ENCODE measurements around the gene CCNB2.
"Not testable (repeated sequence)": the region's sequence is repeated elsewhere in the genome, so short reads cannot be mapped to it uniquely, and the experiment has no call there.

The CCNB2 gene

DNA sequence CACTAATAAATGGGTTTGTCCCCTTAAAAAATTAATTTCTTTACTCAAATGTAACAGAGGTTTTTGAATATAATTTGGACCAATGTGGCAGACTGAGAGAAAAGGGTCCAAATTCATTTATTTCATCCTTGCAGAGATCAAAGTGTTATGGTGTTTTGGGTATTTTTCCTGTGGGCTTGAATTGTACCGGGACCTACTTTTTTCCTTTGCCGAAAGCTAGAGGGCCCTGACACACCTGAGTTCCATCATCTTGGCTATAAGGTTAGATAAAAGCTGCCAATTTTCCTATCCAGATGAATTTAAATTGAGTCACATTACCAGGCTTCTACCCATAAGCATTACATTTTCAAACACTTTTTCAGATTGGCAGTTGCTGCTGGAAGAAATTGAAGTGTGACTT is 908 bp downstream of the CCNB2 start:
- peak overlapping the region; percentile 95 for H3K9ac ChIP-seq (ENCODE audit: low read depth, low read length)
- H3K27ac ChIP-seq (ENCODE audit: low read depth, low read length): no peak overlapping the region
- H3K36me3 ChIP-seq (ENCODE audit: control insufficient read depth, insufficient read depth, low read length): peaks cover 43% of the 10 kb centered on the region
- no peaks in the 10 kb centered on the region for H3K4me1 ChIP-seq (ENCODE audit: control insufficient read depth, insufficient read depth, low read length)
- peak overlapping the region; percentile 94 for H3K4me3 ChIP-seq (ENCODE audit: low read depth, low read length)
- H3K9me3 ChIP-seq (ENCODE audit: control insufficient read depth, insufficient read depth, low read length): no peaks in the 10 kb centered on the region
- no peaks in the 10 kb centered on the region for H3K27me3 ChIP-seq (ENCODE audit: control insufficient read depth, insufficient read depth, low read length)

DNA sequence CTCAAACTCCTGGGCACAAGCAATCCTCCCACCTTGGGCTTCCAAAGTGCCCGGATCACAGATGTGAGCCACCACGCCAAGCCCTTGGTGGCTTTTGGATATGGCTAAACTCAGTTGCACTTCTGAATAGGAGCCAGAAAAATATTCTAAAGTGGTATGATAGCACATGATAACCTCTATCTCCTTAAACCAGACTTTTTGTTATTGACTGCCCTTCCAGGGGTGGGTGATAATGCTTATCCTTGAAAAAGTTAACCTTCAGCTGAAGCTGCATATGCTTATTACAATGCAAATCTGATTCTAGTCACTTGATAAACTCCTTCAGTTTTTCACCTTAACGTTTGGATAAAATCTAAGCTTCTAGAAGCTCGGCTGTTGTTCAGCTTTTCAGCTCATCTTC is 6.3 kb downstream of the CCNB2 start:
- Histone ChIP-seq H3K9ac (ENCODE audit: low read depth, low read length) (no peak overlapping the region), H3K9me3 (ENCODE audit: control insufficient read depth, insufficient read depth, low read length) (no peaks in the 10 kb centered on the region), H3K4me1 (ENCODE audit: control insufficient read depth, insufficient read depth, low read length) (no peaks in the 10 kb centered on the region), H3K36me3 (ENCODE audit: control insufficient read depth, insufficient read depth, low read length) (peaks cover 90% of the 10 kb centered on the region), H3K27ac (ENCODE audit: low read depth, low read length) (no peak overlapping the region), H3K4me3 (ENCODE audit: low read depth, low read length) (no peak overlapping the region), H3K27me3 (ENCODE audit: control insufficient read depth, insufficient read depth, low read length) (no peaks in the 10 kb centered on the region)

DNA sequence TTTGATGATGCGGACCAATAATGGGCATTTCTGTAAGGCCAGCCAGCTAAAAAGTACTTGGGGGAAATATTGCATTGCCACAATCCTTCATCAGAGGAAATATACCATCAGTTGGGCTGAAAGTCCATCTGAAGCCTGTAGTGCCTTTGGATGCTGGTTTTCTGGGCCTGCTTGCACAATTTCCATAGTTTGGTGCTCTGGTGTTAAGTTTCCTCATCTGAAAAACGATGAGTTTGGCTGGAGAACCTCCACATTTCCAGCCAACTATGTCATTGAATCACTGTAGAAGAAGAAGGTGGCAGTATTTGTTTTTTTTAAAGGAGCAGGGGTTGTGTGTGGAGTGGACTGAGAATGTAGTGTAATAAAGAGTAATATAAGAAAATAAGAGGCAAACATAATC is 10.1 kb downstream of the CCNB2 start:
- H3K27ac ChIP-seq (ENCODE audit: low read depth, low read length): no peak overlapping the region
- H3K4me3 ChIP-seq (ENCODE audit: low read depth, low read length): no peak overlapping the region
- H3K27me3 ChIP-seq (ENCODE audit: control insufficient read depth, insufficient read depth, low read length): no peaks in the 10 kb centered on the region
- no peak overlapping the region for H3K9ac ChIP-seq (ENCODE audit: low read depth, low read length)
- no peaks in the 10 kb centered on the region for H3K4me1 ChIP-seq (ENCODE audit: control insufficient read depth, insufficient read depth, low read length)
- peaks cover 93% of the 10 kb centered on the region for H3K36me3 ChIP-seq (ENCODE audit: control insufficient read depth, insufficient read depth, low read length)
- H3K9me3 ChIP-seq (ENCODE audit: control insufficient read depth, insufficient read depth, low read length): no peaks in the 10 kb centered on the region

DNA sequence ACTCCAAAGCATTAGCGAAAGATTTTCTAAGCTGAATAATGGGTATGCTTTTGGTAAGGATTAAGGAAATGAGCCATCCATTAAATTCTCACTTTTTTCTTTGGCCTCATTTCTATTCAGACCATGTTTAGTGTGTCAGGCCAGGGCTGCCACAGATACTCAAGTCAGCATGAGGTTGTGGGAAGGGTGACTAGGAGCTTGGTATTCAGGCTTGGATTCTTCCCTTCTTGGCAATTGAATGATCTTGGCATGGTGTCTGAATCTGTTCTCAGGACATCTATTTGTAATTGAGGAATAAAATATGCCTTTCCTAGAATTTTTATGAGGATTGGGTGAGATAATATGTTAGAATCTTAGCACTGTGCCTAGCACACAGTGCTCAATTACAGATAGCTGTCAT is 11.2 kb downstream of the CCNB2 start:
- H3K4me3 ChIP-seq (ENCODE audit: low read depth, low read length): no peak overlapping the region
- H3K27me3 ChIP-seq (ENCODE audit: control insufficient read depth, insufficient read depth, low read length): no peaks in the 10 kb centered on the region
- peaks cover 93% of the 10 kb centered on the region for H3K36me3 ChIP-seq (ENCODE audit: control insufficient read depth, insufficient read depth, low read length)
- H3K9ac ChIP-seq (ENCODE audit: low read depth, low read length): no peak overlapping the region
- no peaks in the 10 kb centered on the region for H3K4me1 ChIP-seq (ENCODE audit: control insufficient read depth, insufficient read depth, low read length)
- H3K27ac ChIP-seq (ENCODE audit: low read depth, low read length): no peak overlapping the region
- H3K9me3 ChIP-seq (ENCODE audit: control insufficient read depth, insufficient read depth, low read length): no peaks in the 10 kb centered on the region

DNA sequence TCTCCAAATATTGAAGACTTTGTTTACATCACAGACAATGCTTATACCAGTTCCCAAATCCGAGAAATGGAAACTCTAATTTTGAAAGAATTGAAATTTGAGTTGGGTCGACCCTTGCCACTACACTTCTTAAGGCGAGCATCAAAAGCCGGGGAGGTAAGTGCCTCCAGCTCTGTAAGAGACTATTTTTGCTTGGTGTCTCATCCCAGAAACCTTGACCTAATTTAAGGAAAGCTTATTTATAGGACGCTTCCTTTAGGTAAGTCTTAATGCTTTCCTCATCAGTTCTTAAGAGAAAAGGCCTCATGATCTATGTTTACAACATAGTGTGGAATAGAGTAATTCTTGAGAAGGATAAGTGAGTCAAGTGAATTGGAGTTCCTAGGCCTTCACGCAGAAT is 11.8 kb downstream of the CCNB2 start:
- H3K9ac ChIP-seq (ENCODE audit: low read depth, low read length): no peak overlapping the region
- no peak overlapping the region for H3K4me3 ChIP-seq (ENCODE audit: low read depth, low read length)
- no peaks in the 10 kb centered on the region for H3K27me3 ChIP-seq (ENCODE audit: control insufficient read depth, insufficient read depth, low read length)
- H3K36me3 ChIP-seq (ENCODE audit: control insufficient read depth, insufficient read depth, low read length): peaks cover 88% of the 10 kb centered on the region
- no peaks in the 10 kb centered on the region for H3K9me3 ChIP-seq (ENCODE audit: control insufficient read depth, insufficient read depth, low read length)
- no peak overlapping the region for H3K27ac ChIP-seq (ENCODE audit: low read depth, low read length)
- H3K4me1 ChIP-seq (ENCODE audit: control insufficient read depth, insufficient read depth, low read length): no peaks in the 10 kb centered on the region

DNA sequence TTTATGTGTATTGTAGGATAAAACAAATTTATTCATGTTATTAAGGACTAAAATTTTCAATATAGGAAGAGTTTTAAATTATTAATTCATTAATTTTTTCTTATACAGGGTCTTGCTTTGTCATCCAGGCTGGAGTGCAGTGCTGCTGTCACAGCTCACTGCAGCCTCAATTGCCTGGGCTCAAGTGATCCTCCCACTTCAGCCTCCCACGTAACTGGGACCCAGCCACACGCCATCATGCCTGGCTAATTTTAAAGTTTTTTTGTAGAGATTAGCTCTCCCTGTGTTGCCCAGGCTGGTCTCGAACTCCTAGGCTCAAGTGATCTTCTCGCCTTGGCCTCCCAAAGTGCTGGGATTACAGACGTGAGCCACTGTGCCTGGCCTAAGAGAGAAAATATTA is 14.7 kb downstream of the CCNB2 start:
- no peaks in the 10 kb centered on the region for H3K4me1 ChIP-seq (ENCODE audit: control insufficient read depth, insufficient read depth, low read length)
- no peak overlapping the region for H3K4me3 ChIP-seq (ENCODE audit: low read depth, low read length)
- H3K9ac ChIP-seq (ENCODE audit: low read depth, low read length): no peak overlapping the region
- no peaks in the 10 kb centered on the region for H3K27me3 ChIP-seq (ENCODE audit: control insufficient read depth, insufficient read depth, low read length)
- no peak overlapping the region for H3K27ac ChIP-seq (ENCODE audit: low read depth, low read length)
- peaks cover 88% of the 10 kb centered on the region for H3K36me3 ChIP-seq (ENCODE audit: control insufficient read depth, insufficient read depth, low read length)
- no peaks in the 10 kb centered on the region for H3K9me3 ChIP-seq (ENCODE audit: control insufficient read depth, insufficient read depth, low read length)

DNA sequence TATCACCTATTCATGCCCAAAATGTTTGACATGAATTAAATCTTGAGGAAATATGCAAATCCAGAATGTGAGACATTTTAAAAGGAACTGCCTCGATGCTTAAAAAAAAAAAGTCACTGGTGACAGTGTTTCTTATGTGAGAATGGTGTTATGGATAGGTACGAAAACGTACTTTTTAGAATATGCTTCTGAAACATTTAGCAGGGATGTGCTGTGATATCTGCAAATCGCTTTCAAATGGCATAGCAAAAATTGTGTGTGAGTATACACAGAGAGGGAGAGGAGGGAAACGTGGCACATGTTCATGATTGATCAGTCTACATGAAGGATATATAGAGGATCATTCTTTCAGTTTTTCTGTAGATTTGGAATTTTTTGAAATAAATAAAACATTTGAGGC is 16.0 kb downstream of the CCNB2 start:
- no peak overlapping the region for H3K4me3 ChIP-seq (ENCODE audit: low read depth, low read length)
- H3K27ac ChIP-seq (ENCODE audit: low read depth, low read length): no peak overlapping the region
- H3K27me3 ChIP-seq (ENCODE audit: control insufficient read depth, insufficient read depth, low read length): no peaks in the 10 kb centered on the region
- H3K4me1 ChIP-seq (ENCODE audit: control insufficient read depth, insufficient read depth, low read length): no peaks in the 10 kb centered on the region
- H3K9ac ChIP-seq (ENCODE audit: low read depth, low read length): no peak overlapping the region
- H3K36me3 ChIP-seq (ENCODE audit: control insufficient read depth, insufficient read depth, low read length): peaks cover 88% of the 10 kb centered on the region
- no peaks in the 10 kb centered on the region for H3K9me3 ChIP-seq (ENCODE audit: control insufficient read depth, insufficient read depth, low read length)

DNA sequence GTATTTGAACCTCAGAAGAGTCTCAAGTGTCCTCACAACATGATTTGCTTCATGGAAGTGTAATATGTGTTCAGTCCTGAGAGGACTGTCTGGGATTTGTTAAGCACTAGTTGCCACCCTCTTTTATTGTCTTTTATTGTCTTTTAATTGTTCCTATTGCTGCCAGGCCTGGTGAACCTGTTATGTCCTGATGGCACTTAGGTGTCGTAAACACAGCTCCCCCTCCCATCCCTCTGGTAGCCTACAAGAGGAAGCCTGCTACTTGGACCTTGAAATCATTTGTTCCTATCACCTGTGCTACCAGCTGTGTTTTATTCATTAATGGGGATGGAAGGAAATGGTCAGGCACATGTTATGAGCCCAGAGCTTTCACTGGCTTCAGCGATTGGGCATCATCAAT is 19.3 kb downstream of the CCNB2 start:
- Histone ChIP-seq H3K27ac (ENCODE audit: low read depth, low read length) (no peak overlapping the region), H3K36me3 (ENCODE audit: control insufficient read depth, insufficient read depth, low read length) (peaks cover 64% of the 10 kb centered on the region), H3K9ac (ENCODE audit: low read depth, low read length) (no peak overlapping the region), H3K4me3 (ENCODE audit: low read depth, low read length) (no peak overlapping the region), H3K9me3 (ENCODE audit: control insufficient read depth, insufficient read depth, low read length) (no peaks in the 10 kb centered on the region; the same call in 1 of the 2 replicates), H3K27me3 (ENCODE audit: control insufficient read depth, insufficient read depth, low read length) (no peaks in the 10 kb centered on the region), H3K4me1 (ENCODE audit: control insufficient read depth, insufficient read depth, low read length) (no peaks in the 10 kb centered on the region)

DNA sequence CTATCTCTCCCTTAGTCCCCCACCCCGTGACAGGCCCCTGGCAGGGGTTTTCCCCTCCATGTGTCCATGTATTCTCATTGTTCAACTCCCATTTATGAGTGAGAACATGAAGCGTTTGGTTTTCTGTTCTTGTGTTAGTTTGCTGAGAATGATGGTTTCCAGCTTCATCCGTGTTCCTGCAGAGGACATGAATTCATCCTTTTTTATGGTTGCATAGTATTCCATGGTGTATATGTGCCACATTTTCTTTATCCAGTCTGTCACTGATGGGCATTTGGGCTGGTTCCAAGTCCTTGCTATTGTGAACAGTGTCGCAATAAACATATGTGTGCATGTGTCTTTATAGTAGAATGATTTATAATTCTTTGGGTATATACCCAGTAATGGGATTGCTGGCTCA is 20.7 kb downstream of the CCNB2 start:
- H3K36me3 ChIP-seq (ENCODE audit: control insufficient read depth, insufficient read depth, low read length): peaks cover 60% of the 10 kb centered on the region
- H3K4me1 ChIP-seq (ENCODE audit: control insufficient read depth, insufficient read depth, low read length); H3K9ac ChIP-seq (ENCODE audit: low read depth, low read length); H3K27me3 ChIP-seq (ENCODE audit: control insufficient read depth, insufficient read depth, low read length); H3K4me3 ChIP-seq (ENCODE audit: low read depth, low read length); H3K27ac ChIP-seq (ENCODE audit: low read depth, low read length); H3K9me3 ChIP-seq (ENCODE audit: control insufficient read depth, insufficient read depth, low read length): not testable (repeated sequence)

DNA sequence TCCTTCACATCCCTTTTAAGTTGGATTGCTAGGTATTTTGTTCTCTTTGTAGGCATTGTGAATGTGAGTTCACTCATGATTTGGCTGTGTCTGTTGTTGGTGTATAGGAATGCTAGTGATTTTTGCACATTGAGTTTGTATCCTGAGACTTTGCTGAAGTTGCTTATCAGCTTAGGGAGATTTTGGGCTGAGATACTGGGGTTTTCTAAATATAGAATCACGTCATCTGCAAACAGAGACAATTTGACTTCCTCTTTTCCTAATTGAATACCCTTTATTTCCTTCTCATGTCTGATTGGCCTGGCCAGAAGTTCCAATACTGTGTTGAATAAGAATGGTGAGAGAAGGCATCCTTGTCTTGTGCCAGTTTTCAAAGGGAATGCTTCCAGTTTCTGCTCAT is 22.3 kb downstream of the CCNB2 start:
- H3K4me1 ChIP-seq (ENCODE audit: control insufficient read depth, insufficient read depth, low read length); H3K27me3 ChIP-seq (ENCODE audit: control insufficient read depth, insufficient read depth, low read length); H3K4me3 ChIP-seq (ENCODE audit: low read depth, low read length); H3K9ac ChIP-seq (ENCODE audit: low read depth, low read length); H3K9me3 ChIP-seq (ENCODE audit: control insufficient read depth, insufficient read depth, low read length); H3K27ac ChIP-seq (ENCODE audit: low read depth, low read length): not testable (repeated sequence)
- peaks cover 70% of the 10 kb centered on the region for H3K36me3 ChIP-seq (ENCODE audit: control insufficient read depth, insufficient read depth, low read length)

DNA sequence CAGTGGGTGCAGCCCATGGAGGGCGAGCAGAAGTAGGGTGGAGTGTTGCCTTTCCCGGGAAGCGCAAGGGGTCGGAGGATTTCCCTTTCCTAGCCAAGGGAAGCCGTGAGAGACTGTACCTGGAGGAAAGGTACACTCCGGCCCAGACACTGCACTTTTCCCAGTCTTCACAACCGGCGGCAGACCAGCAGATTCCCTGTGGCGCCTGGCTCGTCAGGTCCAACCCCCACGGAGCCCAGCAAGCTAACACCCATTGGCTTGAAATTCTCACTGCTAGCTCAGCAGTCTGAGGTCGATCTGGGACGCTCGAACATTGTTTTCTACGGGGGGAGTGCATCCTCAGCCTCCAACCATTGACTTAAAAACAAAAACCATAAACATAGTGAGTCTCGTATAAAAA is 26.5 kb downstream of the CCNB2 start:
- no peak overlapping the region for H3K4me3 ChIP-seq (ENCODE audit: low read depth, low read length)
- peaks cover 3% of the 10 kb centered on the region; the same call in 1 of the 2 replicates for H3K9me3 ChIP-seq (ENCODE audit: control insufficient read depth, insufficient read depth, low read length)
- H3K36me3 ChIP-seq (ENCODE audit: control insufficient read depth, insufficient read depth, low read length): peaks cover 73% of the 10 kb centered on the region
- H3K27me3 ChIP-seq (ENCODE audit: control insufficient read depth, insufficient read depth, low read length): no peaks in the 10 kb centered on the region
- no peak overlapping the region for H3K9ac ChIP-seq (ENCODE audit: low read depth, low read length)
- no peak overlapping the region for H3K27ac ChIP-seq (ENCODE audit: low read depth, low read length)
- H3K4me1 ChIP-seq (ENCODE audit: control insufficient read depth, insufficient read depth, low read length): no peaks in the 10 kb centered on the region

DNA sequence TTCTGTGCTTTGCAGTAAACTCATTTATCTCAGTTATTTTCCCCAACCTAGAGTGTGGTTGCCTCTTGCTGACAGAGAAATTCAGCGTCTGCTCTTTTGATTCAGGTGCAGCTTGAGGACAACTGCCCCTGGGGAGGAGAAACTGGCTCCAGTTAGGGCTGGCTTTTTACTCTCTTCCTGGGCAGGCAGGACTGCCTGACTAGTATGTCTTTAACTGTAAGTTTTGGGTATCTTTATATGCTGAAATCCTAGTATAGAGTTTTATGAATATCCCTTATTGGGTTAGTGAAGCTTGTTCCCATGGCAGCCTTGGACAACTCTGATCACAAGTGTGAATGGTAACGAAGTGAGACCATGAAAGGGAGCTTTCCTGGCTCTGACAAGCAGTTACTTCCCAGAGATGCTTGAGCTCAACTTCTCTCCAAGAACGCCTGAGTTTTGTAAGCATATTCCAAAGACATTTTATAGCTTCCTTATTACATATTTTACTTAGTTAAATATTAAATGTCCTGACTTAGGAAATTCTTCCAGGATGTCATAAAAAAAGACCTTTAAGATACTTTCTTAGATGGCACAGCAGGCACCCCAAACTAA is 27.1 kb downstream of the CCNB2 start:
- Histone ChIP-seq H3K4me1 (ENCODE audit: control insufficient read depth, insufficient read depth, low read length) (no peaks in the 10 kb centered on the region), H3K4me3 (ENCODE audit: low read depth, low read length) (no peak overlapping the region), H3K9me3 (ENCODE audit: control insufficient read depth, insufficient read depth, low read length) (peaks cover 3% of the 10 kb centered on the region; the same call in 1 of the 2 replicates), H3K27ac (ENCODE audit: low read depth, low read length) (no peak overlapping the region), H3K9ac (ENCODE audit: low read depth, low read length) (no peak overlapping the region), H3K36me3 (ENCODE audit: control insufficient read depth, insufficient read depth, low read length) (peaks cover 76% of the 10 kb centered on the region), H3K27me3 (ENCODE audit: control insufficient read depth, insufficient read depth, low read length) (no peaks in the 10 kb centered on the region)

Data from HUES48 (cell line).